Vagina (tissue), 2 donors: Measurements from ENCODE around the gene C22orf23. TPM values are rescaled to one million over a fixed set of nuclear protein-coding genes. Genes with fewer than 3 reads are reported as not detected.
A peak's percentile ranks its signal among the peaks of the same experiment; 100 is the strongest.

Source experiments
- DNase-seq, 2 donors: peaks; one replicate each; pipeline ENCODE4 v3.0.0-alpha.2; 2017; ENCODE audit errors: extremely low spot score in 2 of 2
- H3K27ac ChIP-seq: fragments of 200-600 bp; sonication (generic); one replicate; pipeline ENCODE4 v1.5.1; 2019
- H3K27me3 ChIP-seq: fragments of 200-600 bp; sonication (generic); one replicate; pipeline ENCODE4 v1.5.1; 2019
- H3K36me3 ChIP-seq, 2 donors: fragments of 200-600 bp; sonication (generic); one replicate each; pipeline ENCODE4 v1.5.1; 2017 to 2019
- H3K4me1 ChIP-seq: fragments of 200-600 bp; sonication (generic); one replicate; pipeline ENCODE4 v1.5.1; 2019
- H3K4me3 ChIP-seq, 2 donors: fragments of 200-600 bp; sonication (generic); 1 replicate in 1 of 2; 2 replicates in 1 of 2; pipeline ENCODE4 v1.5.1; 2016 to 2019
- H3K9me3 ChIP-seq: fragments of 200-600 bp; sonication (generic); one replicate; pipeline ENCODE4 v1.5.1; 2019
- POLR2A ChIP-seq, 2 donors: fragments of 450-650 bp; IDR thresholded peaks; one replicate each; pipeline ENCODE4 v1.6.1; 2017; ENCODE audit warnings: antibody characterized with exemption in 2 of 2, mild to moderate bottlenecking in 2 of 2, moderate library complexity in 2 of 2
- POLR2AphosphoS5 ChIP-seq, 2 donors: sonication (generic); formaldehyde crosslinking; IDR thresholded peaks; one replicate each; pipeline ENCODE4 v1.9.0; 2017; ENCODE audit warnings: antibody characterized with exemption in 2 of 2, mild to moderate bottlenecking in 2 of 2, low read depth in 1 of 2; ENCODE audit not compliant: insufficient read depth in 1 of 2
- intact Hi-C: fragments of 100-400 bp; cut with DNase I; formaldehyde crosslinking; loops from one replicate; pipeline ENCODE4 v1.15.1; 2023
- total RNA-seq: library from RNA; depleted of rRNA; stranded (reverse); fragments of >200 nt; gene quantifications from one replicate; pipeline ENCODE4 v1.2.3, GENCODE V29; 2016
- TF ChIP-seq, protein P1 (sequence below), 3 experiments: fragments of 450-650 bp in 2 of 3; fragments of 200-600 bp in 1 of 3; sonication (generic) in 1 of 3; IDR thresholded peaks; one replicate each; pipeline ENCODE4 v1.5.1; 2017 to 2019; ENCODE audit warnings: antibody characterized with exemption in 3 of 3, mild to moderate bottlenecking in 2 of 3, moderate library complexity in 2 of 3

The C22orf23 gene
- total RNA-seq, 1 donor from 2014 or later = not detected

DNA sequence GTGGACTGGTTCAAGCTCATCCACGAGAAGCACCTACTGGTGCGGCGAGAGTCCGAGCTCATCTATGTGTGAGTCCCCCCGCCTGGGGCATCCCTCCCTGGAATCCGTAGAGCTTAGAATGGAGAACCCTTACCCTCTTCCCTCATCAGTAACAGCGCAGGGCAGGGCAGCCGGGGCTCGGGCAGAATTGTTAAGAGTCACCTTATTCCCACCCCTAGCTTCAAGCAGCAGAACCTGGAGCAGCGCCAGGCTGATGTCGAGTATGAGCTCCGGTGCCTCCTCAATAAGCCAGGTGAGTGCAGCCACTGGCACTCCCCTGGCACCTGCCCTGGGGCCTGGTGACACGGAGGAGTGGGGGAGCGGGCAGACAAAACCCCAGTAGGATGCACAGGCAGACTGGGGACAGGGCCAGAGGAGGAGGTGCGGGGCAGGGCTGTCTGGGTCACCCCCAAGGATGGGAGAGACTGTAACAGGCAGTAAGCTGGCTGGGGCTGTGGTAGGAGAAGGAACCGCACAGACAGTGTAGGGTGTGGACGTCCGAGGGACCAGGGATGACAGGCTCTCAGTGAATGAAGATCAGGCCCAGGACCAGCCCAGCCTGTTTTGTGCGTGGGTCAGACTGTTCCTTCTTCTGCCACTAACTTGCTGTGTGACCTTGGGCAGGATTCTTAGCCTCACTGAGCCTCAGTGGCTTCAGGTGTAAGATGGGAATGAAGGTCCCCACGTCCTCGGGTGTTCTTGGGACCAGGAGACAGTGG lies 20.4 kb downstream of the C22orf23 start:
- Histone ChIP-seq H3K27ac (peak overlapping the region; percentile 80), H3K9me3 (no peaks in the 10 kb centered on the region), H3K36me3 (peaks cover 0 to 73% of the 10 kb centered on the region in 2 donors), H3K4me1 (peaks cover 41% of the 10 kb centered on the region), H3K27me3 (no peaks in the 10 kb centered on the region), H3K4me3 (no peak overlapping the region)
- intact Hi-C loops = loop anchor here (10.0 kb wide), 1 partner anchor 48 kb away; no protein-coding TSS in a partner anchor
- TF ChIP-seq, protein P1, sequence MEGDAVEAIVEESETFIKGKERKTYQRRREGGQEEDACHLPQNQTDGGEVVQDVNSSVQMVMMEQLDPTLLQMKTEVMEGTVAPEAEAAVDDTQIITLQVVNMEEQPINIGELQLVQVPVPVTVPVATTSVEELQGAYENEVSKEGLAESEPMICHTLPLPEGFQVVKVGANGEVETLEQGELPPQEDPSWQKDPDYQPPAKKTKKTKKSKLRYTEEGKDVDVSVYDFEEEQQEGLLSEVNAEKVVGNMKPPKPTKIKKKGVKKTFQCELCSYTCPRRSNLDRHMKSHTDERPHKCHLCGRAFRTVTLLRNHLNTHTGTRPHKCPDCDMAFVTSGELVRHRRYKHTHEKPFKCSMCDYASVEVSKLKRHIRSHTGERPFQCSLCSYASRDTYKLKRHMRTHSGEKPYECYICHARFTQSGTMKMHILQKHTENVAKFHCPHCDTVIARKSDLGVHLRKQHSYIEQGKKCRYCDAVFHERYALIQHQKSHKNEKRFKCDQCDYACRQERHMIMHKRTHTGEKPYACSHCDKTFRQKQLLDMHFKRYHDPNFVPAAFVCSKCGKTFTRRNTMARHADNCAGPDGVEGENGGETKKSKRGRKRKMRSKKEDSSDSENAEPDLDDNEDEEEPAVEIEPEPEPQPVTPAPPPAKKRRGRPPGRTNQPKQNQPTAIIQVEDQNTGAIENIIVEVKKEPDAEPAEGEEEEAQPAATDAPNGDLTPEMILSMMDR (IDR thresholded peaks at IDR 0.05) = no peak
- DNase-seq = no peak

GRCh38 chr22:37932401-37932800 lies 21.0 kb downstream of the C22orf23 start:
- Histone ChIP-seq H3K9me3 (no peaks in the 10 kb centered on the region), H3K4me1 (peaks cover 41% of the 10 kb centered on the region), H3K36me3 (peaks cover 0 to 75% of the 10 kb centered on the region in 2 donors), H3K4me3 (no peak overlapping the region), H3K27ac (peak overlapping the region; percentile 80), H3K27me3 (no peaks in the 10 kb centered on the region)
- intact Hi-C loops = loop anchor here (10.0 kb wide), 1 partner anchor 48 kb away; no protein-coding TSS in a partner anchor
- no peak for DNase-seq
- TF ChIP-seq POLR2AphosphoS5 (IDR thresholded peaks at IDR 0.05; ENCODE audit: insufficient read depth in 1 of 2, low read depth in 1 of 2) (no peak), POLR2A (IDR thresholded peaks at IDR 0.05) (no peak)
- TF ChIP-seq, protein P1 (IDR thresholded peaks at IDR 0.05) = no peak

GRCh38 chr22:37931893-37932389 lies 21.5 kb downstream of the C22orf23 start:
- Histone ChIP-seq H3K9me3 (no peaks in the 10 kb centered on the region), H3K36me3 (peaks cover 0 to 75% of the 10 kb centered on the region in 2 donors), H3K27ac (peak overlapping the region; percentile 80), H3K4me3 (no peak overlapping the region), H3K4me1 (peaks cover 41% of the 10 kb centered on the region), H3K27me3 (no peaks in the 10 kb centered on the region)
- DNase-seq = no peak
- intact Hi-C loops = loop anchor here (10.0 kb wide), 1 partner anchor 47 kb away; no protein-coding TSS in a partner anchor
- no peak for TF ChIP-seq POLR2A (IDR thresholded peaks at IDR 0.05)
- TF ChIP-seq, protein P1 (IDR thresholded peaks at IDR 0.05) = no peak
- no peak for TF ChIP-seq POLR2AphosphoS5 (IDR thresholded peaks at IDR 0.05; ENCODE audit: insufficient read depth in 1 of 2, low read depth in 1 of 2)

DNA sequence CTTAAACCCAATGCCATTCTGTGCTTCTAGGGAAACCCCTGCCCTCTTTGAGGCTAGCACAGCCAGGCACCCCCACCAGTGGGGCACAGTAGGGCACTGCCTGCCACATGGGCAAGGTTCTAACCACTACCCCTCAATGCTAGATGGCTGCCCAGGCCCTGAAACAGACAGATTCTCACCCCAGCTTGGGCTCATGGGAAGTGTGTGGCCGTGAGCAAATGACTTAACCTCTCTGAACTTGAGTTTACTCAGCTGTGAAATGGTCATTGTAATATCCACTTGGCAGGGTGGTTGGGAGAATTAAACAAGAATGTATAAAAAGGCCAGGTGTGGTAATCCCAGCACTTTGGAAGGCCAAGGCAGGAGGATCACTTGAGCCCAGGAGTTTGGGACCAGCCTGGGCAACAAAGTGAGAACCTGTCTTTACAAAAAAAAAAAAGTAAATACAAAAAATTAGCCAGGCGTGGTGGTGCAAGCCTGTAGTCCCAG lies 22.4 kb downstream of the C22orf23 start:
- H3K4me3 ChIP-seq = no peak overlapping the region
- H3K27me3 ChIP-seq = no peaks in the 10 kb centered on the region
- H3K27ac ChIP-seq = peak overlapping the region; percentile 57
- no peaks in the 10 kb centered on the region for H3K9me3 ChIP-seq
- intact Hi-C loops = loop anchor here (10.0 kb wide), 1 partner anchor 46 kb away; no protein-coding TSS in a partner anchor
- no peak for DNase-seq
- TF ChIP-seq POLR2A (IDR thresholded peaks at IDR 0.05) (no peak), POLR2AphosphoS5 (IDR thresholded peaks at IDR 0.05; ENCODE audit: insufficient read depth in 1 of 2, low read depth in 1 of 2) (no peak)
- TF ChIP-seq, protein P1 (IDR thresholded peaks at IDR 0.05) = no peak
- peaks cover 41% of the 10 kb centered on the region for H3K4me1 ChIP-seq
- peaks cover 0 to 75% of the 10 kb centered on the region in 2 donors for H3K36me3 ChIP-seq
